GM12891 (cell line): Measurements from ENCODE around the gene ENOX1.

Experiments
- DNase-seq: peaks from one replicate; pipeline ENCODE4 v3.0.0; 2011; ENCODE audit warnings: low spot score; ENCODE audit not compliant: insufficient read length
- FAIRE-seq: peaks from 2 replicates; lab custom pipeline; 2011; peaks lifted over from hg19 to GRCh38; lab: Jason Lieb, UNC
- PAX5 ChIP-seq: IDR thresholded peaks from 2 replicates; pipeline ENCODE4 v1.6.1; 2011; ENCODE audit warnings: low read length, moderate library complexity, mild to moderate bottlenecking; ENCODE audit not compliant: insufficient read depth, severe bottlenecking
- POLR2A ChIP-seq: IDR thresholded peaks from 2 replicates; pipeline ENCODE4 v1.6.1; 2011; ENCODE audit warnings: low read depth, low read length, control low read depth
- POLR2AphosphoS5 ChIP-seq: IDR thresholded peaks from 2 replicates; pipeline ENCODE4 v1.6.1; 2011; ENCODE audit warnings: low read depth, low read length, control low read depth
- POU2F2 ChIP-seq: IDR thresholded peaks from 2 replicates; pipeline ENCODE4 v1.6.1; 2011; ENCODE audit warnings: low read depth, mild to moderate bottlenecking, control low read depth, low read length, moderate library complexity
- SPI1 ChIP-seq: IDR thresholded peaks from 2 replicates; pipeline ENCODE4 v1.6.1; 2011; ENCODE audit warnings: low read depth, low read length, control low read depth
- TAF1 ChIP-seq: IDR thresholded peaks from 2 replicates; pipeline ENCODE4 v1.6.1; 2011; ENCODE audit warnings: low read depth, low read length, control low read depth

ENOX1 gene

DNA sequence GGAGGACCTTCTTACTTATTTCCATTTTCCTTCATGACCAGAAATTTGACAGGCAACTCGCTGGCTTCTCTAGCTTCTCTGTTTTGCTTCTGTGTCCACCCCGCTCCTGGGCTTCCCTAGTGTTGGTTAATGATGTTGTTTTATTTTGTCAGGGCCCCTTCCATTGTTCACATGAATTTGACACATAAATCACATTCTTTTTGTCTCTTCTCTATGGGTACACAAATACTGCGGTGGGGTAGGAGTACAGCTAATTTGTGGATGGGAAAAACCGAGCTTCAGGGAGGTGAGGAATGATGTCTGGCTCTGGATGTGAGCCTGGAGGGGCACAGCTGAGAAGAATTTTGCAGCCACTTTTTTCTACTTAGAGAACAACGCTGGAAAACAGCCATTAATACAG, 563.6 kb downstream of the ENOX1 start:
- TF ChIP-seq POLR2AphosphoS5 (no peak), SPI1 (no peak), POU2F2 (no peak), POLR2A (no peak), TAF1 (no peak)
- FAIRE-seq: no peak
- DNase-seq: no peak

GRCh38 chr13:43222086-43222485, 564.7 kb downstream of the ENOX1 start:
- TF ChIP-seq POU2F2: no peak
- no peak for TF ChIP-seq PAX5
- TF ChIP-seq TAF1: no peak

DNA sequence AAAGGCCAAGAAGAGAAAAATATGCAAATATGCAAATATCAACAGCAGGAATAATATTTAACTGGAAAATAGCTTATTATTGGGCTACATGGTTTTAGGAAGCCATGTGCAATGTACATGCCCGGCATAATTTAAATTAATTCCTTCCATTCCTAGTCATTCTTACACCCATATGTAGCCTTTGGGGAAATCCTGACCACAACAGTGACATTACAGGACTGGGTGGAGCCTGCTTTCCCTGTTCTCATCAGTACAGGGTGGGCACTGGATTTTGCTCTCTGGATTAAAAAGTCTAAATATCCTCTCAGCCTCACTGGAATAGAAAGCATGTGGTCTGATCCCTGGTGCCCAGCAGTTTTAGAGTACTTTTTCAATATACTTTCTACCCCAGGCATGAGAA, 565.2 kb downstream of the ENOX1 start:
- no peak for TF ChIP-seq POLR2A
- TF ChIP-seq SPI1: no peak
- TF ChIP-seq TAF1: no peak
- no peak for TF ChIP-seq POLR2AphosphoS5
- no peak for TF ChIP-seq PAX5
- no peak for TF ChIP-seq POU2F2

More at GRCh38 chr13:43222086-43222485, 564.7 kb downstream of the ENOX1 start:
- DNase-seq (no peak), FAIRE-seq (no peak)

DNA sequence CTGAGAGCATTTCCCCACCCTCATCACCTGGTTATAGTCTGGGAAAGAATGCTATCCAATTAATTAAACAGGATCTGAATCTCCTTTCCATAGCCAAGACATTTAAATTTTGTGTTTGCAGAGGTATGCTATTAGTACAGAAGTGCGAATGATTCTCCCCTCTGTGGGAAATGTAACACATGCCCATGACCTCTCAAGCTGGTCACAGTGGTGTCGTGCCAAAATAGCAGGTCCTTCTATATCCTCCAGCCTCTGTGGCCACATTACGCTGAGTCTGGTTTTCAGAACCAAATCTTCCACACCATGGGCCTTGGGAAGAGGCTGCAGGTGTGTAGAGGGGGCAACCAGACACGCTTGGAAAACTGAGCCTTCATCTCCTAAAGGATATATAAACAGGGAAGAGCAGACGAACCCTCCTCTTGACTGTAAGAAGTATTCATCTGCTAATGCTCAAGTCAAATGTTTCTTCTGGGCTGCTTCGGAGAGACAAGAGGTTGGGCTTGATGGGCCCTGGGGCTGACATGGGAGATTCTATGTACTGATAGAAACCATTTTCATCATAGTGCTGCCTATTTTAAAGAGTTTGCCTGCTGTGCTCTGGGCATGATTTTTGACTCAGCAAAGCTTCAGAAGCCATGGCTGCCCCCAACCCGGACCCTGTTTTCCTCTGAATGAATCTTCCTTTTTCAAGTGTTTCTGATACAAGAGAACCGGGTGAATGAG, 565.7 kb downstream of the ENOX1 start:
- FAIRE-seq (no peak), DNase-seq (no peak)
- TF ChIP-seq POU2F2: no peak
- no peak for TF ChIP-seq SPI1
- no peak for TF ChIP-seq POLR2AphosphoS5
- no peak for TF ChIP-seq PAX5
- TF ChIP-seq TAF1: no peak
- no peak for TF ChIP-seq POLR2A

More for the DNA sequence above, 565.2 kb downstream of the ENOX1 start:
- DNase-seq: no peak
- FAIRE-seq: no peak

DNA sequence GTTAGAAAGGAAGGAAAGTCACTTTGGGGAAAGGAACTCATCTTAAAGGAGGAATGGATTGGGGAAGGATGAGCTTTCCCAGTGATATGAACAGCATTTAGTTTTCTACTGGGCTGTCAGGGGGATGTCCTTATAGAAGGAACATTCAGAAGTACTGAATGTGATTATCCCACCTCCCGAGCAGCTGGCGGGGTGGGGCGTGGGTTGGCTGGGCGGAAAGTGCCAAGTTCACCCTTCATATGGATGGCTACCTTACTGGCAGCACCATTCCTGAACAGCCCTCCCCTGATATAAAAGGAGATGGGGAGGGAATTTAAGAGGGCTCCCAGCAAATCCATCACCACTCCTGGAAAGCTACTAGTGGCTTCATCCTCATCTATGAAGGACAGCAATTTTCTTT, 572.6 kb downstream of the ENOX1 start:
- TF ChIP-seq POLR2A (no peak), PAX5 (no peak), POU2F2 (no peak), SPI1 (no peak), TAF1 (no peak), POLR2AphosphoS5 (no peak)
- FAIRE-seq: no peak

DNA sequence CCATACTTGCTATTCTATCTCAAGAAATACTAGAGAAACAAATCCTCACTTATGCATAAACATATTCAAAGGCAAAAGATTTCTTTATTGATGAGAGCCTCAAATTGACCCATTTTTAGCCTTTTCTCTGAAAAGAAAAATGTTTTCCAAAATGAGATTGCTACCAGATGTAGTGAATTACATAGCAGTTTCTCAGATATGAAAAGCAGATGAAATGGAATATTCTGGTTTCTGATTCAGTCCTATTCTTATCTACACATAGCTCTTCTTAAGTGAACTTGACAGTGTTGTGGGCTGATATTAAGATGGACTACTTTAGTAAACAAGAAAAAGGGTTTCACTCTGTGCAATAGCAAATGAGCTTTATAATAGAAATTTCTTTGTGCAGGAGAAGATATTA, 579.9 kb downstream of the ENOX1 start:
- FAIRE-seq (no peak), DNase-seq (no peak)
- no peak for TF ChIP-seq PAX5
- no peak for TF ChIP-seq POU2F2
- no peak for TF ChIP-seq TAF1

More for the DNA sequence above, 572.6 kb downstream of the ENOX1 start:
- DNase-seq: no peak

GRCh38 chr13:43205416-43205815, 581.4 kb downstream of the ENOX1 start:
- DNase-seq (no peak), FAIRE-seq (no peak)
- TF ChIP-seq POU2F2 (no peak), TAF1 (no peak), POLR2A (no peak), PAX5 (no peak), SPI1 (no peak), POLR2AphosphoS5 (no peak)

- TF ChIP-seq TAF1 (no peak), SPI1 (no peak), POU2F2 (no peak), POLR2A (no peak), POLR2AphosphoS5 (no peak), PAX5 (no peak)
- DNase-seq (no peak), FAIRE-seq (no peak)
Observed at GRCh38 chr13:43204591-43204990, 582.2 kb downstream of the ENOX1 start.

DNA sequence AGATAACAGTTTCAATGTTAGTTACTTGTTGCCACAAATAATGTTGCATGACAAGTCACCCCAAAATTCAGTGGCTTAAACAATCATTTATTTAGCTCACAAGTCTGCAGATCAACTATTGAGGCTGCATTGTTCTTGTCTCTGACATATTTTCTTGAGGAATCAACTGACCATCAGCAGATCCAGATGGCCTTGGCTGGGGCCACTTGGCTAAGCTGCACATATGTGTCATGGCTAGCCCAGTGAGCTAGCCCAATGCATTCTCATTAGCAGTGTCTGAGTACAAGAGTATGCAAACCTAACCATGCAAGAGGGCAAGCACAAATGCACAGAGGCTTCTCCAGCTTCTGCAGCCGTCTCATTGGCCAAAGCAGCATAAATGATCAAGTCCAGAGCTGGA, 583.0 kb downstream of the ENOX1 start:
- FAIRE-seq (no peak), DNase-seq (no peak)
- TF ChIP-seq PAX5 (no peak), TAF1 (no peak), POU2F2 (no peak), SPI1 (no peak), POLR2AphosphoS5 (no peak)

DNA sequence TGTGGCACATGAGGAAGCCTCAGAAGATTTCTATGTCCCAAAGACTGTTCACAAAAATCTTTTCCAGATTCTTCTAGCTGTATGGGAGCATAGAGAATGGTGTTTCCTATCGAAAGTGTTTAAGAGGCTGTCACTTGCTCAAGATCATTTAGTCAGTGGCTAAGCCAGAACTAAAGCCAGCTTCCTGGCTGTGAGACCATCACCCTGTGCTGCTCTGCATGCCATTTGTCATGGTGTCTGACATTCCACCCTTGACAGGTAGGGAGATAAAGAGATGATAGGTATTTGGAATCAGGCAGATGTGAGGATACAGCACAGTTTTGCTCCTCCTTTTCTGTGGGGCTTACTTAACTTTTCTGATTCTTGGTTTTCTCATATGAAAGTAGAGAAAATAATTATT, 586.0 kb downstream of the ENOX1 start:
- FAIRE-seq (no peak), DNase-seq (no peak)
- no peak for TF ChIP-seq SPI1
- TF ChIP-seq POLR2A: no peak
- no peak for TF ChIP-seq POLR2AphosphoS5
- no peak for TF ChIP-seq PAX5
- TF ChIP-seq TAF1: no peak
- TF ChIP-seq POU2F2: no peak

GRCh38 chr13:43200307-43200706, 586.5 kb downstream of the ENOX1 start:
- FAIRE-seq (no peak), DNase-seq (no peak)
- TF ChIP-seq TAF1: no peak
- TF ChIP-seq POLR2AphosphoS5: no peak
- no peak for TF ChIP-seq PAX5
- no peak for TF ChIP-seq POLR2A
- TF ChIP-seq POU2F2: no peak
- TF ChIP-seq SPI1: no peak
